NCI-H146 treated with DMSO at 0.1 percent for 48 hours (cell line): ENCODE results near the gene NPY1R.

Experiments used
- DNase-seq: peaks from one replicate; lab custom pipeline; 2025; ENCODE audit not compliant: unreplicated experiment; lab: John Stamatoyannopoulos, UW

NPY1R gene

GRCh38 chr4:163280703-163281519 lies 51.5 kb downstream of the NPY1R start:
- DNase-seq = no peak

DNA sequence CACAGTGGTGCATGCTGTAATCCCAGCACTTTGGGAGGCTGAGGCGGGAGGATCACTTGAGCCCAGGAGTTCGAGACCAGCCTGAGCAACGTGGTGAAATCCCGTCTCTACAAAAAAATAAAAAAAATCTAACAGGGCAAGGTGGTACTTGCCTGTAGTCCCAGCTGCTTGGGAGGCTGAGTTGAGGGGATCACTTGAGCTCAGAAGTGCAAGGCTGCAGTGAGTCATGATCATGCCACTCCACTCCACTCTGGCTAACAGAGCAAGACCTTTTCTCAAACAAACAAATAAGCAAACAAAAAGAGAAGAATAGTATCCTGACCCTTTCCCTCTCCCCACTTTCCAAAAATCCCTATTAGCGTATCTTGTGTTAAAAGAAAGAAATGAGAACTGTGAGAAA lies 52.7 kb downstream of the NPY1R start:
- DNase-seq = no peak

DNA sequence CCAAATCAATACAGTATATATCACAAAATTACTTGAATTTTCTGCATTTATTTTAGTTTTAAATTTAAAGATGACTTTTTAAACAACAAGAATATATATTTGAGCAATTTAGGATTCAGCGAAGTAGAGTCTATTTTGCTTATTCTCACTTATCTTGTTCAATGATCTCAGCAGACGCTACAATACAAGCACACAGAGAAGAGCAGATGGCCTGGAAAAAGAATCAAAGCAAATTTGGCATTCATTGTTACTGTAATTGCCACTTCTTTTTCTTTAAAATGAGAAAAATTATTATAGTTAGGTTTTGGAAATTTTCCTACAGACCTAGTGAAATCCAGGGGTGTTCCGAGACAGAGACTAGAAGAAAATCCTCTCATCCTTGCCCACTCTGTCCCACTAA lies 57.5 kb downstream of the NPY1R start:
- DNase-seq = no peak
